Stromal cell of bone marrow (primary cell): ENCODE results near the gene IGSF21.
"Not testable (repeated sequence)": the region's sequence is repeated elsewhere in the genome, so short reads cannot be mapped to it uniquely, and the experiment has no call there.

Source experiments
- DNase-seq: peaks from one replicate; pipeline ENCODE4 v3.0.0-alpha.2; 2012; ENCODE audit warnings: low read depth

The IGSF21 gene

DNA sequence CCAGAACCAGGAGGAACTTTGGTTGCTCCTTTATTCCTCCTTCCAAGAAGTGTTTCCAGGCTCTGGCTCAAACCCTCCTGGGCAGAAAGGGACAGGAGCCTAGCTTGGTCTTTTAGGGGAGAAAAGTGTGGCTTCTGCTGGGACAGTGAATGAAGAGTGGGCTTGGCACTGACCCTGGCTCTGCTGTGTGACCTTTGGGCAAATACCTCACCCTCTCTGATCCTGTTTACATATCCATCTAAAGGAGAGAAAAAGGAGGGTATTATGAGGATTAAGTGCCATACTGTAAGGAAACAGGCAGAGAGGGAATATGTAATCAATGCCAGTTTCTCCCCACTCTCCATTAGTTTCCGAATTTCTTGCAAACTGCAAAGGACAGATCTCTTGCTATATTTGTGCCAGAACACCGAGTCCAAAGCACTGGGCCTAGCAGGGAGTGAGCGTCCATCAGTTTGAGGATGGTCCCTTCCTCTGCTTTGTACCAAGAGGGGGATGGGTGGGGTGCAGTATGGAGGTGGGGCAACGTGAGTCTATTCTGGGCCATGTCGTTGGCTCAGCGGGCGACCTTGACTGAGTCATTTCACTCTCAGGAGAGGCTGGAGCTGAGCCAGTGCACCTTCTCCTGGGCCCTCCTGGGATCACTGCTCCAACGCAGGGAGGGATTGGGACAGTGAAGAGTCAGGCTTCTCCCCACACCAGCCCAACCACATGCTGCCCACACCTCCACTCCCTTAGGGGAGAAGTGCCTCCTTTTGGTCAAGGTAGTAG is 38.4 kb downstream of the IGSF21 start:
- no peak for DNase-seq

DNA sequence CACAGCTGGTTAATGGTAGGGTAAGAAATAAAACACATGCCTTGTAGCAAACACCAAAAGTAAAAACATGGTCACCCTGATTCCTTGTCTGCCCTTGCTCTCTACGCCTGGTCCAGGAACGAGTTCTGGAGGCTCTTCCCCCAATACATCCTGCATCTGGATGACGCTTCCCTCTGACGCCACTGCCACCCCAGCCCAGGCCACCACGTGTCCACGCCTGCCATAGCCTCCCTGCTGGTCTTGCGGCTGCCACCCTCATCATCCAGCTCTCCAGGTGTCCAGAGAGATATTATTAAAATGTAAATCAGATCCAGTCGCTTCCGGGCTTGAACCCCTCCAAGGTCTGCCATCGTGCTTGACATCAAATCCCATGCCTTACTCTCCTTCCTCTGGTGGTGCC is 39.3 kb downstream of the IGSF21 start:
- no peak for DNase-seq

DNA sequence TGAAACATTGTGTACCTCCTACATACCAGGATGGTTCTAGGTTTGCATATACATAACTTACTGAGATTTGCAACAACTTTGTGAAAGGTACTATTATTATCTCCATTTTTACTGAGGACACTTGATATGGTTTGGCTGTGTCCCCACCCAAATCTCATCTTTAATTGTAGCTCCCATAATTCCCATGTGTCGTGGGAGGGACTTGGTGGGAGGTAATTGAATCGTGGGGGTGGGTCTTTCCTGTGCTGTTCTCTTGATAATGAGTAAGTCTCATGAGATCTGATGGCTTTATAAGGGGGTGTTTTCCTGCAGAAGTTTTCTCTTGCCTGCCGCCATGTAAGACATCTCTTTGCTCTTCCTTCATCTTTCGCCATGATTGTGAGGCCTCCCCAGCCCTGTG is 40.1 kb downstream of the IGSF21 start:
- DNase-seq, result no peak

DNA sequence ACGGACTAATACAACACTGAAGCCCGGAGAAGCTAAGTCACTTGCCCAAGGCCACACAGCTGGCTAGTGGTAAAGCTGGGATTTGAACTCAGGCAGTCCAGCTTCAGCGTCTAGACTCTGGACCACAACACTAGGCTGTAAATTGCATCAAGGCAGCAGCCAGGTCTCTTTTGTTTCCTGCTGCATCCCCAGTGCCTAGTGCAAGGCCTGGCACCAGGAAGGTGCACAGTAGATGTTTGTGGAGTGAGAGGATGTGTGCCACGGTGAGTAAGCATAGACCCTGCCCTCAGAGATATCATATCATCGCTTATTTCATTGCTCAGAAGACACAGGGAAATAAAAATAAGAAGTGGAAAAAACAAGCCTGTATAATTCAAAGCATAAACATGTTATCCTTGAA is 40.9 kb downstream of the IGSF21 start:
- DNase-seq, result no peak

DNA sequence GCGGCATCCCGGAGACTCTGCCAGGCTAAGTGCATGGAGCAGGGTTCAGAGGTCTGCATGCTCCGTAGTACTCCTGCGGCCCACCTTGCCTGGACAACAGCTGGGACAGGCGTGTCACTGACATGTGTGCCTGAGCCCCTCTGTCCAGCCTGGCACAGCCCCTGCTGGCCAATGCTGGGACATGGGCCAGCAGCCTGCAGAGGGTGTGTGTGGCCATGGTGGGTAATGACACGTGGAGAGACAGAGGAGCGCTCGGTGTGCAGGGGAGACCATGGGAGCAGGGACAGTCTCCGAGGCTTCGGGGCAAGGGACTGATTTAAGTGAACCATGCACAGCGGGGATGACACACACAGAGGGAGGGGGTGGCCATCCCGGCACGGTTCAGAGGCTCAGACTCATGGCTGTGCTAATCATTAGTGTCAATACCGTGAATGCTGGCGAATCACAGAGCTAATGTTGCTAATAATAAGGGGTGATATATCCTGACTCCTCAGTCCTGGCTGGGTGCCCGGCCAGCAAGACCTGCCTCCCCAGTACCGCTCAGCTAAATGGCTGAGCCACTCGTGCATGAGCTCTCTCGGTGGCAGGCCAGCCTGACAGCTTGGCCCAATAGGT is 41.5 kb downstream of the IGSF21 start:
- DNase-seq, result no peak

DNA sequence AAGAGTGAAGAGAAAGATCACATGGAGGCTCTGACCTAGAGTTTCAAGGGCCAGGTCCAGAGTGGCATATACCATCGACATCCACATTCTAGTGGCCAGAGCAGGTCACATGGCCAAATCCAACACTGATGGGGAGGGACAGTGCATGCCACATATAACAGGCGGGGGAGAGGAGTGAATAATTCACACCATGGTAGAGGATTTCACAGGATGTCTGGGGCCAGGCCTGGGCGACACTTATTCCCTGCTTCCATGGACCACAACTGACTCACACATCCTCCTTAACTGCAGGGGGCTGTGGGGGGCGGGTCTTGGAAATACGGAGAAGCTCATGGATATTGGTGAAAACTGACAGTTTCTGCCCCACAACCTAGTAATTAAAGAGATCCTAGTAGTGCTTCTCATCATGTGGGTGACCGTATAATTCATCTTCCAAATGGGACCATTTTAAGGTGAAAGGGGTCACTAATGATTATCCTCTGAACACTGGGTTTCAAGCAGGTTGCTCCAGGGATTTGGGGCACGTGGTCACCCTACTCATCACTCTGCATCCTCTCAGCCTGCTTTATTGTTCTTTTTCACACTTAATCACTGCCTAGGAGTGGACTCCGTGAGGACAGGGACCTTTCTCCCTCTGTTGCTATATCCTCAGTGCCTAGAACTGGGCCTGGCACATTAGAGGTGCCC is 44.0 kb downstream of the IGSF21 start:
- DNase-seq, result no peak

DNA sequence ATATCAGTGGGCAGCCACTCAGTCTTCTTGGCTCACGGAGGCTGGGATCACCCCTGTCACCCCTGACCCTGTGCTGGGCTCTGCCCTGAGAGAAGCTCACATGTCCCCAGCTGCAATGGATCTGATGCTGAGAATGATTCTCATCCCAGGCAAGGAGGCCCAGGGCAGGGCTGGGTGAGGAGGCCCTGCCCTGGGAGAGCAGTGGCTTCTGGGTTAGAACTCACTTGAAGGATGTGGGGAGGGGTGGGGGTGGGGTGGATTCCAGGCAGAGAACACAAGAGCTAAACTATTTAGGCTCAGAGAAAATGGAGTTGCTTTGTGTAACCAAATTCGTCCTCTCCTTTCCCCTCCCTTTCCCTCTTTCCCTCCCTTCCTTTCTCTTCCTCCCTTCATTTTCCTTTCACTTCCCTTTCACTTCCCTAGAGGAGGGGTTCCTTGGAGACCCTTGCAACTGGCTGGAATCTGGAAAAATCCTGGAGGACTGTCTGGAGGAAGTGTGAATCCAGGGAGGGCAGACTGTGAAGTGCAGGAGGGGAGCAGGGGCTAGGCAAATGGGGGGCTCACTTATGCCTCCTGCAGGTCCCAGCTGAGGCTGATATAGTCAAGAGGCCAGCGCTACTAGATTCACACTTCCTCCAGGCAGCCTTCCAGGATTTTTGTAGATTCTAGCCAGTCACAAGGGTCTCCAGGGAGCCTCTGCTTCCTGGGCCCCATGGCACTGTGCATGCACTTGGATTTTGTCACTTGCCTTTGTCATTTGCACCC is 47.0 kb downstream of the IGSF21 start:
- no peak for DNase-seq

DNA sequence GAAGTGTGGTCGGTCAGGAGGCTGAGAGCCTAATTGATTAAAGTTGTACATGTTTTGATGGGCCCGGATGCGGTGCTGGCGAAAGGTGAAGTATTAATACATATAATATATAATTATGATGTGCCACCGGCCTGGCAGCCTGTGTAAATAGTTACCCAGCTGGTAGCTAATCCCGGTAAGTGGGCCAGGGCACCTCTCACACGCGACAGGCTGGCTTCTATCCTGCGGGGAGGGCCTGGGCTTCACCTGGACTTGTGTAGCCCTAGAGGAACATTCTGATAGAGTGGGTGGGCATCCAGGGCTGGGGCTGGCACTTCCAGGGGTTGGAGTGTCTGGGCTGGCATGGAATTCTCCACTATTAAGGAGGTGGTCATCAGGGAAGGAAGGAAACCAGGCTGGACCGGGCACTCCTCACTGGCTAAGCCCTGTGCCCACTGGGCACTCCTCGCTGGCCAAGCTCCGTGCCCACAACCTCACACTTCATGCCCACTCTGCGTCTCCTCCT is 48.3 kb downstream of the IGSF21 start:
- DNase-seq, result no peak

DNA sequence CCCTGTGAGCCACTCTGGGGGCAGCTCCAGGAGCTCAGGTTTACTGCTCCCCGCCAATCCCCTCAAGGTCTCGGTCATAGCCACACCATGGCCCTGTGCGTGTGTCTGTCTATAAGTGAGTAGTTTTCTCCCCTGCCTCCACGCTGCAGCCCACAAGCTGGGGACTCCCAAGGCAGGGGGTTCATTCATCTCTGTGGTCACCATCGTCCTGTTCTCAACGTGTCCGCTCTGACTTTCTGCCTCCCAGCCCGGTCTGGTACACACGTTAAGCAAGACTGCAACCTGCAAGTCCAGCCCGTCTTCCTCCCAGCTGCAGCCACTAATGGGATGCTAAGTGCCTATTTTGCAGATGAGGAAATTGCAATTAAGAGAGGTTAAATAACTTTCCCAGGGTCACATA is 49.8 kb downstream of the IGSF21 start:
- DNase-seq, result no peak

DNA sequence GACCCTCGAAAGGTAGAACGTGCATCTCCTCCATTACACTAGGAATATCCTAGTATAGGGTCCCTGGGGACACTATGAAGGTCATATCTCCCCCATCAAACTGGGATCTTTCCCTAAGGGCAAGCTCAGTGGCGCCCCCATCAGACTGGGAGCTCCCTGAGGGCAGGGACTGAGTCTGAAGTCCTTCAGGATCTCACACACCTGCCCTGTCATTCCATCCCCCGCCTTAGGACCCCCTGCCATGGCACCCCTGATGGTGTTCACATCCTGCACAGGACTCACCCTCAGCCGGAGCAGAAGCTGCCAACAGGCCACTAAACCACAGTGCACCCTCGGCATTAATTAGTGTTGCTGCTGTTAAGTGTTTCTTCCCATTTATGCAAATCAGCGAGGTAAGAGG is 50.4 kb downstream of the IGSF21 start:
- no peak for DNase-seq

DNA sequence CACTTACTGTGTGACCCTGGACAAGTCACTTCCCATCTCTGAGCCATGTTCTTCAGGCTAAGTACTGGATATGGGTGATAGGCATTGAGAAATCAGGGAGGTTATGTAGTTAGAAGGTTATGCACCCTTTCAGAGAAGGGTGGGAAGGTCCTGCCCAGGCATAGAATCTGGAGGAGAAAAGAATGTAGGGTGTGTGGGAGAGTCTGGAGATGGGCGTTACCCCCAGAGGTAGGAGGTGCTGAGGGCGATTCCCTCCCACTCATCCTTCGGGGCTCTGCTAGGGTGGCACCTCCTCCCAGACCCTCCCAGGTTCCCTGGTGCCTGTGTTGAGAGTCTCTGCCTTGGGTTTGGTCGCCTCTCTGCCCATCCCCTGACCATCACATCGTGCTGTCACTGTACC is 51.1 kb downstream of the IGSF21 start:
- DNase-seq, result no peak

DNA sequence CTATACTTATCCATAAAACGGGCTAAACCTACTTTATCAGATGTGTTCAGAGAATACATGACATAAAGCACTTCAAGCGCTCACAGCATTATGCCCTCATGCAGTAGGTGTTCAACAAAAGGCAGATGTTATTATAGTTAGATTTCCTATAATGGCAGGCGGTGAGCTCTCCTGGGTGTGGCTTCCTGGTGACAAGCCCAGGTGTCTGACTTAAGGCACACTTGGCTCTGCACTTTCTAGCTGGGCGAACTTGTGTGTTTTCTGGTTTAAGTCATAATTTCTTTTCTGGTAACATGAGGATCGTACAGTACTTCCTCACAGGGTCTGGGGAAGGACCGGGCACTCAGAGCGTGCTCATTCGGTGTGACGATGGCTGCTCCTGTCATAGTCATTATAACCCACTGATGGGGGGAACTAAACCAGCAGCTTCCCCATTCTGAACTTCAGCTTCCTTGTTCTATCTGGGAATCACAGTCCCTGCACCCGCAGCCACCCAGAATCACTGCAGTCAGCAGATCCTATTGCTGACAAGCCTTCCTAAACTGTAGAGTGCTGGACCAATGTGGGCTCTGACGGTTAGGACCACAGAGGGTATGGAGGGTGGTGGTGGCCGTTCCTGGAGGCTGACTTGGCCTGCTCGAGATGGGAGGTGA is 52.8 kb downstream of the IGSF21 start:
- no peak for DNase-seq

DNA sequence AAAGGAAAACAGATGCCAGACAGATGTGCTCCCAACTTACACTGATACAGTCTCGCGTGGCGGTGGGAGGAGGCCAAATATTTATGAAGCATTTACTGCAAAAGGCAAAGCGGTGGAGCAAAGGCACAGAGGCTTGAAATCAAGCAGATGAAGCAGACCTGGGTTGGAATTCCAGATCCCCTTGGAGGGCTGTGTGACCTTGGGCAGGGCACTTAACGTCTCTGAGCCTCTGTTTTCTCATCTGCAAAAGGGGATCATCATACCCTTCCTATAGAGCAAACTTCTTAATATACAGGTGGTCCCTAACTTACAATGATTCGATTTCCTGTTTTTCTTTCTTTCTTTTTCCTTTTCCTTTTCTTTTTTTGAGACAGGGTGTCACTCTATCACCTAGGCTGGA is 54.1 kb downstream of the IGSF21 start:
- DNase-seq, result no peak

DNA sequence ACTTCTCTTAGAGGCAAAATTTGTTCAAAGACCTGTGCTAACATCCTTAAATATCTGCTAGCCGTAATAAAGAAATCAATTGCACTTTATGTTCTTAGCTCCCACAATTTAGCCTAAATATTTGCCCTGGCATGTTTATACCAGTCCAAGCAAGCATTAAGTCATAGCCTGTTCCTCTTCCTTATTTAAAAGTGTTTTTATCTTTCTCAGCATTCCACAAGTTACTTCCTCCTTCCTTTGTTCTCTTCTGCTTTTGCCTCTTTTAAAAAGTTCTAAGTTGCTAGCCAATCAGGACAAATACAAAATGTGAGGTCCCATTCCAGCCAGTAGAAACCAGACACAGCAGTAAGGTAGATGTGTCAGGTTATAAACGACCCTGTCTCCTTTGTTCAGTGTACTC is 58.0 kb downstream of the IGSF21 start:
- DNase-seq, result not testable (repeated sequence)

DNA sequence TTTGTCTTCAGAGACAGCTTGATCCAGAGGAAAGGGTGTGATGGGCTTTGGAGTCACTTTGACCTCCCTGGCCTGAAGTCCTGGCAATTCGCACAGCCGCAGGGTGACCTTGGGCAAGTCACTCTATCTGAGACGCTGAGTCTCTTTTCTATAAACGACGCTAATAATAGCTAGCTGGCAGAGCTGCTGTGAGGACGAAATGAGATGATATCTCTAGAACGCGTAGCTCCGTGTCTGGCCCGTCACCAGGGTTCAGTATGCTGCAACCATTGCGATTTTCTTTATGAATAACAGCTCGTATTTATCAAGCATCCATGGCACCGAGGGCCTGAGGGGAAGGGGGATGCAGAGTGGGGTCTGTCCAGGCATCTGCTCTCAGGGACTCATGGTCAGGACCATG is 58.7 kb downstream of the IGSF21 start:
- DNase-seq, result no peak

DNA sequence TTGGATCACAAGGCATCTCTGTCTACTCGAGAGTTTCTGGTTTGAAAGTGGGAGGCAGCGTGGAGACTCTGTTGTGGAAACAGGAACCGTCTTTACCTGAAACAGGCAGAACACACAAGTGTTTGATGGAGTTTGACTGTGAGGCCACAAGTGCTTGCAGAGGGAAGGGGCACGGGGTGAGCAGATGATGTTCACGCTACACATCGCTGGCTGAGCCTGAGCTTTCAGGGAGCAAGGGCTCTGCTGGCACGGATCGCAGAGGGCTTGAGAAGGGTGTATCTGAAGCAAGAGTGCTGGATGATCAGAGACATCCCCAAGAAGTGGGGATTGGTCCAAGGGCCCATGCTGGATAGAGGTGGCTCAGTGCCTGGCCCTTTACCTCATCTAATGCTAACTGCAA is 59.3 kb downstream of the IGSF21 start:
- no peak for DNase-seq

DNA sequence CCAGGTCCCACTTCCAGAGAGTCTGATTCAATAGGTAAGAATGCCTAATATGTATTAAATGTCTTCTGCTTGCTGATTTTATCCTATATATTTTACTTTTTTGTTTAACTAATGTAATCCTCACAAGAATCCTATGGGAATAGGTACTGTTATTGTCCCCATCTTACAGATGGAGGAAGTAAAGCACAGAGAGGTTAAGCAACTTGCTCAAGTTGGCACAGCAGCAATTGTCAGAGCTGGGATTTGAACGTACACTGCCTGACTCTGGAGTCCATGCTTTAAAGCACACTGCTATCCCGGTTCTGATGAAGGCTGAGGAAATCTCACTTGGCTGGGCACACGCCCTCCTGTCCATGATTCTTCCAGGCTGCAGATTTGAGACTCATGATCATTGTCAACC is 62.8 kb downstream of the IGSF21 start:
- DNase-seq, result no peak

DNA sequence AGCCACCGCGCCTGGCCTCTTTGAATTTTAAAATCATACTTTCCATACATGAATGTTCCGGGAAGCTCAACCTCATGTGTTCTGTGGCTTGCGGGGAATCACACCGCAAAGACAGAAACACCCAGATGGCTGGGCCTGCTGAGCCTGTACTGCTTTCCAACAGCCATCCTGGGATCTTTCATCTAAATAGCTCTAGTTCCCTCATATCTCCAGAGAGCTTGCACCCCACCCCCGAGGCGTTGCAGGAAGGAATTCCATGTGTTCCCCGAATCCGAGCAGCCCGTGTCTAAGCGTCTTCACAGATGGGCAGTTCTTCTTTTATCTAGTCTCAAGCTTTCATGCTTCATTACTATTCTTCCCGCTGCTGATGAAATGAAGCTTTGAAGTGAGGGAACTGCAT is 66.4 kb downstream of the IGSF21 start:
- DNase-seq, result no peak

DNA sequence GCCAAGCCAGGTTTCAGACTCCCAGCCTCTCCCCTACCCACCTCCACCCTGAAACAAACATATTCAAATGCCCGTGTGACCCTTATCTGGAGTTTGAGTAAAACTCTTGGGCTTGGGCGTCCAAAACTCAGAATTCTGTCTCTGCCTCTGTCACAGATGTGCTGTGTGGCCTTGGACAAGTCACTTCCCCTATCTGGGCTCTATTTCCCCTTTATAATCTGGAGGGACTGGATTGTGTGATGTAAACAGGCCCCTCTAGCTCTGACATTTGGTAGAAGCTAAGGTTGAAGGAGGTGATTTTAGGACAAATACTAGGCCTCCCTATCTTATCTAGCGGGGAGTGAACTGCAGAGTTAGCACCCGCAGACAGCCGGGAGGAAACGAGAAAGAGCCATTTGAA is 67.5 kb downstream of the IGSF21 start:
- no peak for DNase-seq

DNA sequence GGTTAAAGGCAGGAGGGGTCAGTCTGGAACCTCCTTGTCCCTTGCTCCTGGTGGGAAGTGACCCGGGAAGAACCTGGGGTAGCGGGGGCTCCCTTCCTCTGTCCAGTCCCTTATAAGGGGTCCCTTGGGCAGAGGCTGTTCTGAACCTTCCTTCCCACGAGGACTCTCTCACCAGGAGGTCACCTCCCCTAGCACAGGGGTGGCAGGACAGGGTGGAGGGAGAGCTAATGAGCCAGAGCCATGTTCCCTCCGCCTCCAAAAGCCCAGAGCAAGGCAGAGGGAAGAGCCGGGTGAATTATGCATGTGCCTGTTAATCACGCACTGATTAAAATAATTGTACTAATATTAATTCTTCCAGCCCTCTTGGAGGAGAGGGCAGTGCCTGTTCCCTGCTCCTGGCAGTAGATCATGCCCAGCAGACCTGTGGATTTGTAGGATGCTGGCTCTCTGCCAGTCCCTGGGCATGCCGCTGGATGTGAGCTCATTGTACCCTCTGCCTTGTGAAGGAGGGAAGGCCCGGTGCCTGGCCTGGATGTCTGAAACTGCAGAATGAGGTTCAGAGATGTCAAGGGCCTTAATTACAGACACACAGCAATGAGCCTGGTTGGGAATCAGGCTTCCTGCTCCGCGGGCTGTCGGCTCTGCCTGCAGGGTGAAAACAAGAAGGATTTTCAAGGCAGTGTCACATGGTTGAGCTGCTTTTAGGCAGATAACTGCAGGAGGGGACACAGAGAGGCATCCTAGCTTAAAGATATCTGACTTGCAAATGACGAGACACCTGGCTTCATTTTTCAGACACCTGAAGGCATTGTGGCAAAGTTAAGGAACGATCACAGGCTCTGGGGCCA is 68.2 kb downstream of the IGSF21 start:
- no peak for DNase-seq

DNA sequence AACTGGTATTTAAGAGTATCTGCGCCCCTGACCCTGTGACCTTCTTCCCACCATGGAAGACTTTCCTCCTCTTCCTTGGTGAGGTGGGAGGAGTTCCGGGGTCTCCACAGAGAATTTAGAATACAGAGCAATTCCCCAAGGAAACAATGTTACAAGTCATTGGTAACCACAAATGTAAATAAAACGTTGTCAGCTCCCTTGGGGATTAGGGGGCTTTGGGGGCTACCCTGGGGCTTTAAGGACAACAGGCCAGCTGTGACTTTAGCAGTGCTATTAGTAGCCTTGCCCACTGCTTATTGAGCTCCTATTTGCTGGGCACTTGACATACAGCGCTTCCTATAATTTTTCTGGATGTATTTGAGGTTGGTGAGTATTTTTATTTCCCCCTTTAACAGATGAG is 69.0 kb downstream of the IGSF21 start:
- DNase-seq, result no peak
